Adrenal gland (tissue), 5 donors: ENCODE measurements around the gene RUBCN.
"Not testable (repeated sequence)": the region's sequence is repeated elsewhere in the genome, so short reads cannot be mapped to it uniquely, and the experiment has no call there.

Experiments
- POLR2A ChIP-seq, 2 donors: fragments of 450-650 bp; IDR thresholded peaks; one replicate each; pipeline ENCODE4 v1.6.1; 2017; ENCODE audit warnings: antibody characterized with exemption in 2 of 2, mild to moderate bottlenecking in 2 of 2, moderate library complexity in 1 of 2
- TF ChIP-seq, protein P1 (sequence below), 6 experiments: fragments of 450-650 bp in 4 of 6; fragments of 200-600 bp in 2 of 6; sonication (generic) in 1 of 6; IDR thresholded peaks; 1 replicate in 5 of 6; 2 replicates in 1 of 6; pipeline versions ENCODE4 v1.5.1 to v1.8.0; 2016 to 2021; ENCODE audit warnings: antibody characterized with exemption in 6 of 6, mild to moderate bottlenecking in 2 of 6, moderate library complexity in 1 of 6
- donor health status: DM: no; HTN: no; CAD: no.

DNA sequence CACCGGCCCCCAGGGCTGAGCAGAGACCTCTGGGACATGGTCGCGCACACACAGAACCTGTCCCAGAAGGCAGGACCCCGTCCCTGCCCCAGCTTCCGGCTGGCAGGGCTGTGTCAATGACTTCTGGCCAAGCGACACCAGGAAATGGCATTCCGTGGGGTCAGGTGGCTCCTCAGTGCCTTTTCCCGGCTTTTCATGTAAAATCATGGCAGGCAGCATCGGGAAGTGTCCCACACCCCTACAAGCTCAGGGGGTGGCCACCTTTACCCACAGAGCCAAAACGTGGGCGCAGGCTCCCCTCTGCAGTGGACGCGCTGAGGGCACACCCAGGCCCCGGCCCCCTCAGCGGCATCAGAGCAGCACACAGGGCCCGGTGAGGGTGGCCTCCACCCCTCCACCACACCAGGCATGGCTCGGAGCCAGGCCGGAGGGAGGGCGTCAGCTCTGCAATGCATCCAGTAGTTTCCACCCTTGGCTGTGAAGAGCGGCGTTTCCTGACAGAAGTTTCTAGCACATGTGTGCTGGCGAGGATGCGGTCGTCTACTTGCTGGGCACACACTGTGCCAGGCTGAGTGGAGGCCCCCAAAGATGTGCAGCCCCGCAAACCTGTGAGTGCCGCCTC is 70.4 kb downstream of the RUBCN start:
- TF ChIP-seq, protein P1, sequence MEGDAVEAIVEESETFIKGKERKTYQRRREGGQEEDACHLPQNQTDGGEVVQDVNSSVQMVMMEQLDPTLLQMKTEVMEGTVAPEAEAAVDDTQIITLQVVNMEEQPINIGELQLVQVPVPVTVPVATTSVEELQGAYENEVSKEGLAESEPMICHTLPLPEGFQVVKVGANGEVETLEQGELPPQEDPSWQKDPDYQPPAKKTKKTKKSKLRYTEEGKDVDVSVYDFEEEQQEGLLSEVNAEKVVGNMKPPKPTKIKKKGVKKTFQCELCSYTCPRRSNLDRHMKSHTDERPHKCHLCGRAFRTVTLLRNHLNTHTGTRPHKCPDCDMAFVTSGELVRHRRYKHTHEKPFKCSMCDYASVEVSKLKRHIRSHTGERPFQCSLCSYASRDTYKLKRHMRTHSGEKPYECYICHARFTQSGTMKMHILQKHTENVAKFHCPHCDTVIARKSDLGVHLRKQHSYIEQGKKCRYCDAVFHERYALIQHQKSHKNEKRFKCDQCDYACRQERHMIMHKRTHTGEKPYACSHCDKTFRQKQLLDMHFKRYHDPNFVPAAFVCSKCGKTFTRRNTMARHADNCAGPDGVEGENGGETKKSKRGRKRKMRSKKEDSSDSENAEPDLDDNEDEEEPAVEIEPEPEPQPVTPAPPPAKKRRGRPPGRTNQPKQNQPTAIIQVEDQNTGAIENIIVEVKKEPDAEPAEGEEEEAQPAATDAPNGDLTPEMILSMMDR (IDR thresholded peaks at IDR 0.05): not testable (repeated sequence)
- not testable (repeated sequence) for TF ChIP-seq POLR2A (IDR thresholded peaks at IDR 0.05)
